Adrenal gland (tissue), 5 donors: ENCODE data around the gene DACT2.

Experiments
- CTCF ChIP-seq, 6 experiments: fragments of 450-650 bp in 4 of 6; fragments of 200-600 bp in 2 of 6; sonication (generic) in 1 of 6; IDR thresholded peaks; 1 replicate in 5 of 6; 2 replicates in 1 of 6; pipeline versions ENCODE4 v1.5.1 to v1.8.0; 2016 to 2021; ENCODE audit warnings: antibody characterized with exemption in 6 of 6, mild to moderate bottlenecking in 2 of 6, moderate library complexity in 1 of 6
- POLR2A ChIP-seq, 2 donors: fragments of 450-650 bp; IDR thresholded peaks; one replicate each; pipeline ENCODE4 v1.6.1; 2017; ENCODE audit warnings: antibody characterized with exemption in 2 of 2, mild to moderate bottlenecking in 2 of 2, moderate library complexity in 1 of 2
- donor health status: DM: no; HTN: no; CAD: no.

- TF ChIP-seq CTCF (IDR thresholded peaks at IDR 0.05), result no peak
- no peak for TF ChIP-seq POLR2A (IDR thresholded peaks at IDR 0.05)
Measured at GRCh38 chr6:168265394-168265793, 54.2 kb downstream of the DACT2 start.
